GM19043 (cell line): ENCODE results near the gene USP12.
"Not testable (repeated sequence)": the region's sequence is repeated elsewhere in the genome, so short reads cannot be mapped to it uniquely, and the experiment has no call there.

Experiments
- ATAC-seq: cut with Tn5 transposase; IDR thresholded peaks from one replicate; pipeline ENCODE4 v1.9.1; 2021; ENCODE audit warnings: low read depth; ENCODE audit not compliant: unreplicated experiment

Gene USP12

DNA sequence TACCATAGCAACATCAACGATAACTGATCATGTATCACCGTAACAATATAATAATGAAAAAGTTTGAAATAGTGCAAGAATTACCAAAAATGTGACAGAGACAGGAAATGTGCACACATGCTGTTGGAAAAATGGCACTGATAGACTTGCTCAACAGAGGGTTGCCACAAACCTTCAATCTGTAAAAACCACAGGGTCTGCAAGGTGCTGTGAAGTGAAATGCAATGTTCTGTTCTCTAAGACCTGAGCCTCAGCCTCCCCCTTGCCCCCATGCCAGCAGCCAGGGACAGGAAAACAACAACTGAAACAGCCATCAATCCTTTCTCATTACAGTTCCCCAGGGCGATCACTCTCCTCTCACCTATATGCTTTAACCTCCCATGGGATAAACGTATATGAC is 88.4 kb downstream of the USP12 start:
- no peak for ATAC-seq

DNA sequence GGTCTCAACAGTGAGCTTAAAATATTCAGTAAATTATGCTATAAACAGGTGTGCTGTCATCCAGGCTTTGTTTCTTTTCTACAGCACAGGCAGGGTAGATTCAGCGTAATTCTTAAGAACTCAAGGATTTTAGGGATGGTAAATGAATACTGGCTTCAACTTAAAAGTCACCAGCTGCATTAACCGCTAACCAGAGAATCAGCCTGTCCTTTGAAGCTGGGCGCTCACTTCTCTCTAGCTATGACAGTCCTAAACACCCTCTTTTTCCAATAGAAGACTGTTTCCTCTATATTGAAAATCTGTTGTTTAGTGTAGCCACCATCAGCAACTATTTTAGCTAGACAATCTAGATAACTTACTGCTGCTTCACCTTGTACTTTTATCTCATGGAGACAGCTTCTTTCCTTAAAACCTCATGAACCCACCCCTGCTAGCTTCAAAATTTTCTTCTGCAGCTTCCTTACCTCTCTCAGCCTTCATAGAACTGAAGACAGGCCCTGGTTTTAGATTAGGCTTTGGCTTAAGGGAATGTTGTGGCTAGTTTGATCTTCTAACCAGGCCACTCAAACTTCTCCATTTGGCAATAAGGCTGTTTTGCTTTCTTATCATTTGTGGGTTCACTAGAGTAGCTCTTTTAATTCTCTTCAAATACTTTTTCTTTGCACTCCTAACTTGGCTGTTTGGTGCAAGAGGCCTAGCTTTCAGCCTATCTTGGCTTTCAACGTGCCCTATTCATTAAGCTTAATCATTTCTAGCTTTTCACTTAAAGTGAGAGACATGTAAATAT is 89.5 kb downstream of the USP12 start:
- no peak for ATAC-seq

DNA sequence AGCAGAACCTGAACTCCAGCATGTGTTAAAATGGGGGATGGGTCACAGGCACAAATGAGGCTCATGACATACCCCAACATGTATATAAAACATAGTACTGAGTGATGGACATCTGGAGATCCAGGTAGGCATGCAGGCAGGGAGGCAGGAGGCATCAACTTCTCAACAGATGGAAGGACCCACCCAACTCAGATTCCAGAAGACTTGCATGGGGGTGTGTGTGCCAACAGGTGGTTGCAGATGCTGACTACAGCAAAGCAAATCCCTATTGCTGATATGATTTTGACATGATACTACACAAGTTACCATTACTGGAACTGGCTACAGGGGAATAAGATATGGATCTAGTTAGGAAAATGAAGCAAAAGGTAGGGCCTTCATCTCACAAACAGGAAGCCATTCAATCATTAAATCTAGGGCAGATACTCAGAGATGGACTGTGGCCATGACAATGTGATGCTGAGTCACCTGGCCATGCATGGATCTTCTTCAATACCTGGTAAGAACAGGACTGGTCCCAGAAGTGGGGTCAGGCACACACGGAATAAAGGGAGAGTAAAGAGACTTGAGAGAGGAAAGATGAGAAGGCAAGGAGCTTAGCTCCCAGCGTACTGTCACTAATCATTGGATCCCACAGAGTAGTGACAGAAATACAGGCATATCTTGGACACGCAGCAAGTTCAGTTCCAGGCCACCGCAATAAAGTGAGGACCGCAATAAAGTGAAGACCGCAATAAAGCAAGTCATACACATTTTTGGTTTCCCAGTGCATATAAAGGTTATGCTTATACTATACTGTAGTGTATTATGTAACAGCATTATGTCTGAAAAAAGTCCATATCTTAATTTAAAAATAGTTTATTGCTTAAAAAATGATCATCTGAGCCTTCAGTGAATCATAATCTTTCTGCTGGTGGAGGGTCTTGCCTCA is 91.3 kb downstream of the USP12 start:
- ATAC-seq: no peak

DNA sequence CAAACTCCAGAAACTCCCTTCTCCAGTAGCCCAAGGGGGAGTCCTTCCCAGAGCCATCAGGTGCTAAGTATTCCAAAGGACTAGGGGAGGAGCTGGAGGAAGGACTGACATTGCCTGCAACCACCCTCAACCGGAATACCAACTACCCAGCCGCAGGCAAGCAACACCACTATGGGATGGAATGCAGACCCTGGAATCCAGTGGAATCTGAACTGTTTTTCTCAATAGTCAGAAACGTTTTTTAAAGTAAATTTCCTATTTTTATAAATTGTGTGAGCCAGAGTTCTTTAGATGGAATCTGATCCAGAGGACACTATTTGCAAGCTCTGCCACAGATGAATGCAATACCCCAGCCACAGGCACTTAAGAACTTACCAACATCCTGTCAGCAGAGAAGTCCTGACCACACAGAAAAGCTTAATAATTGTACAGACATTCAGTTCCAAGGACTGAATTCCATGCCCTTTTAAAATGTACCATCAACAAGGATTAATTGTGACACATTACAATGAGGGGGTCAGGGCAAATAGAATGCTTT is 92.1 kb downstream of the USP12 start:
- ATAC-seq: no peak

DNA sequence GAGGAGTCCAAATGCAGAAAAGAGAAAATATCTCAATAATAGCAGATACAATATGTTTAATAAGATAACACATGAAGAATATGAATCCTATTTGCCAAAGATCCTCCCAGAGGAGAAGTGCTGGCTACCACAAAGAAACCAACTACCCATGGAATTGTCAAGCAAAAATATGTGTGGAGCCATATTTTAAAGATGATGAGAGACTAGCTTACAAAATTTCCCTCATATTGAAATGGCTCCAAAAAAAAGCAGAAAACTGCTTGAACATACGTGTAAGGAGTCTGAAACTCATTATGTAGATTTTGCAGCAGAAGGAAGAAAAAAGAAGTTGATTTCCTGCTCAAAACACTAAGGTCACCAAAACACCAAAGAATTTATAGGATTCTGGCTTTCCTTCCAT is 94.2 kb downstream of the USP12 start:
- ATAC-seq: no peak

DNA sequence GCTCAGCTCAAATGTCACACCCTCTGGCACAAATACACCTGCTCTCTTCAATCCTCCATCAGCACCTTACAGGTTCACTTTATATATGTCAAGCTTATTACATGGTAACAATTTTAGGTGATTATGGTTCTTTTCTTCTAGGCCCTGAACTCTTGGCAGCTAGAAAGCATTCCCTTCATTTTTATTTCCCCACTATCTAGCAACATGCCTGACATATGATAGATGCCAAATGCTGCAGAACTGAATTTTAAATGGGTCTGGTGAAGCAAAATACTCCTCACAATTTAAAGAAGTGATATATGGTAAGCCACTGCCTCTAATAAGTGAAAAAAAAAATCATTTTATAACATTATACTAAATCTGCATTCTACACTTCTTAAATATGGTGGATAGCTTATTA is 95.2 kb downstream of the USP12 start:
- no peak for ATAC-seq

DNA sequence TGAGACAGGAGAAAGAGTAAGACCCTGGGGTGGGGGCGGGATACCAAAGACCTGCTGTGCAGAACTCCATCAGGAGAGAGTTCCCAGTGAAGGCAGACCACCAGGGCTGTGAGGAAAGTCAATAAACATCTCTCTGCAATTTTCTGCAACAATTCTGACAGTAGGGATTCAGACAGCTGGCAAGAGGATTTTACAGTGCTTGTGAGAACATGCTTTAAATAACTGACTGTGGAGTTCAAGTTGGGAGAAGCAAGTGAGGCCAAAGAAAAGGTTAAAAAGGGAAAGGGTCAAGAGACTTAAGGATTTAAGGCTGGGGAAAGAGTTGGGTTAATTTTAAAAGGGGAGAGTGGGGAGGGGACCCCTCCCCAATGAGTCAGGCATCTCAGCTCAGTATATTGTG is 98.4 kb downstream of the USP12 start:
- ATAC-seq: no peak

DNA sequence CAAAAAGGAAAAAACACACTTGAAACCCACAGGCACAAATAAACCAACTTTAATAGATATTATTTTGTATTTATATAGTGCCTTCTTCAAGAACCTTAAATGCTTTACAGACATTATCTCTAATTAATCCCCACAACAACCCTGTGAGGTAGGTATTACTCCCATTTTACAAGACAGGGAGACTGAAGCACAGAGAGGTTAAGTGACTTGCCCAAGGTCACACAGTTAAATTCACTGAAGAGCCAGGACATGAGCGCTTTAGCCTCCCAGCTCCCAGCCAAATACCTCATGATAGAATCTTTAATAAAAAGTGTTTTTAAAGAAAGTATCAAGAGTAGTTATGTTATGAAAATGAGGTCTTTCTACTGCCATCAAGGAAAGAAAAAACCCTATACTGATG is 105.5 kb downstream of the USP12 start:
- ATAC-seq: not testable (repeated sequence)

DNA sequence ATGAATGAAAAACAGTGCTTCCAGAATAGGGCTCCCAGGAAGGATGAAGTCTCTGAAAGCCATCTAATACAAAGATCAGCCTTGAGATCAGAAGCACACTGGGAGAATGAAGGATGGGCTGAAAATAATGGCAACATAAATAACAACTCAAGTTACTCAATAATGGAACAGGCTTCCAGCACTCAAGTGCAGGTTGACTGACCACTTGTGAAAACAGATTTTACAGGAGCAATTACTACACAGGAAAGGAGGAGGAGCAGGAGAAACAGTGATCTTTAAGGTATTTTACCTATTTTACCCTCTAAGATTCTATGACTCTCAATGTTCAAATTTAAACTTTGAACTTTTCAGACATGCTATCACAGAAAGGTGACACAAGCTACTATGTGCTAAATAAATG is 106.0 kb downstream of the USP12 start:
- ATAC-seq: no peak

DNA sequence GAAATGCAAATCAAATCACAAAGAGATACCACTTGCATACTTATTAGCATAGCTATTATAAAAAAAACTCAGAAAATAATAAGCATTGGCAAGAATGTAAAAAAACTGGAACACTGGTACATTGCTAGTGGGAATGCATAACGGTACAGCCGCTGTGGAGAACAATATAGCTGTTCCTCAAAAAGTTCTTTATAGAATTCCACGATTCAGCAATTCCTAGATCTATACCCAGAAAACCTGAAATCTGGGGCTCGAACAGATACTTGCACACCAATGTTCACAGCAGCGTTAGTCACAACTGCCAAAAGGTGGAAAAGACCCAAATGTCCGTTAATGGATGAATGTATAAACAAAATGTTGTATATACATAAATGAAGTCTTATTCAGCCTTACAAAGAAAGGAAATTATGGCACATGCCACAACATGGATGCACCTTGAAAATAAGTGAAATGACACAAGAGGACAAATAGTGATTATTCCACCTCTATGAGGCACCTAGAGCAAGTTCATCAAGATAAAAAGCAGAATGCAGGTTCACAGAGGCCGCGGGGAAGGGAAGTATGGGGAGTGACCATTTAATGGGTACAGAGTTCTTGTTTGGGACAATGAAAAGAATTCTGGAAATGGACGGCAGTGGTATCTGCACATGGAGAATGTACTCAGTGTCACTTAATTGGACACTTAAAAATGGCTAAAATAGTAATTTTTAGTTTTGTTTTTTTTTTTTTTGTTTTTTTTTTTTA is 107.2 kb downstream of the USP12 start:
- no peak for ATAC-seq

DNA sequence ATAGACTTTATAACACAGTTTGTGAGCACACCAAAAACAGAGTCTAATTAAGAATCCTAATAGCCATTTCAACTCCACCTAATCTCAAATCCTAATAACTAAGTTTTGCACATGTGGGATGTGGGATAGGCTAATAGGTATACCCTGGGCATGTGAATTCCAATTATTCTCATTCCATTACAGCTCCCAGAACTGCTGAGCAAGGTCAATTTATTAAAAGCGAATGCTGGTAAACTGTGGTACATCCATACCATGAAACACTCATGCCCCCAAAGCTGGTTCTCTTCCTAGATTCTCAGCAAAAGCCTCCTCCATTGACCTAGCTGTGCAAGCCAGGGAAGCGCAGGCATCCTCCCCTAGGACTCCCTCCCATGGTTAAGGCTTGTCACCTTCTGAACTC is 113.8 kb downstream of the USP12 start:
- no peak for ATAC-seq

DNA sequence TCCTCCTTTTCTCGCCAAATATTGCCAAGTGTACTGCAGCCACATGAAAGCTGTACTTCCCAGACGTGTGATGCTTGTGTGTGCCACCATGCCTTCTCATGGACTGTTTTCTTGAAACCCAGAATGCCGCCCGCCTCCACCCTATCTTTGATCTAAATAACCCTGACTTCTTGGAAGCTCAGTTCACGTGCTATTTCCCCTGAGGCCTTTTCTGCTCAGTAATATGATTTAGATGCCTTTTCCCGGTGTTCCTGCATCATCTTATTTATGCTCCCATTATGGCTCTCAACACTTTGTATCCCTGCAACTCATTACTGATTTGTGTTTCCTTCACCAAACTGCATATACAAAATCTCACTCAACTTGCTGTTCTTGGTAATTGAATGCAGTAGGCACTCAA is 116.1 kb downstream of the USP12 start:
- ATAC-seq: no peak

DNA sequence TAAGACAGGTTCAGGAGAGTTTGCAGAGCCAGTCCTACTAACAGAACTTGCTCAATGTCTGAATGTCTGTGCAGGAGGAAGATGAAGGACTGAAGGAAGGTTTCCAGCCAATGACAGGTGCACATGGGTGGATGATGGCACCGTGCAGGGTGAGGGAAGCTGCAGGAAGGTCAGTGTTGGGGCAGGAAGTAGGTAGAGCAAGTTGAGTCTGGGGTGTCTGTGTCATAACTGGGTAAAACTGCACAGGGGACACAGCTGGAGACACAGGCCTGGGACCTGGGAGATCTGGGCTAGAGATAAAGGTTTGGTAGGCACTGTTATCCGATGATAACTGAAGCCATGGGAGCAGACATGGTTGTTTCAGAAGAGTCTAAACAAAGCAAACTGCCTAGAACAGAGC is 116.9 kb downstream of the USP12 start:
- ATAC-seq: no peak

DNA sequence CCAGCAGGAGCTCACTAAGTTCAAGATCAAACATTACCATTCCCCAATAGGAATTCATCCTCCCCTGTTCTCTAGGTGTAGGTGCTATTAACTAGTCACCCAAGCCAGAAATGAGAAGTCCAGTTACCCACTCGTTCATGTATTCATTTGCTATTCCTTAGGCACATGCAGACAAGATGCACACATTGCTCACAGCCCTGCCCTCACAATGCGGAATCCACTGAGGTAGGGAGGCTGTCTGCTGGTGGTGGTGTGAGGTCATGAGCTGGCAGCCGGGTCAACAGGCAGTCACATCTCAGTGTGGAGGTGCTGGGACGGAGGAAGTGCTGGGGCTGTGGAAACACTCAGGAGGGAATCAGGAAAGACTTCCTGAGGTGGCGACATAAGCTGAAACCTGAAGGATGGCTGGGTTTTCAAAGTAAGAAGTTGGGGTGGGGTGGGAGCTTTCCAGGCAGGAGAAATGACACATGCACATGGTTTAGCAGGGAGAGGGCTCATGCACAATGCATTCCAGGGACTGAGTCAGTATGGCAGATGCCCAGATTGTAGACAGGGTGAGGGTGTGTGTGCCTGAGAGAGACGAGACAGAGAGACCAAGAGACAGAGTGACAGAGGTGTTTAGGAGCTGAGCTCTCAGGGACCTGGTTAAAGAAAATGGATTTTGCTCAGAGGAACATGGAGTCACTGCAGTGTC is 117.6 kb downstream of the USP12 start:
- ATAC-seq: no peak

DNA sequence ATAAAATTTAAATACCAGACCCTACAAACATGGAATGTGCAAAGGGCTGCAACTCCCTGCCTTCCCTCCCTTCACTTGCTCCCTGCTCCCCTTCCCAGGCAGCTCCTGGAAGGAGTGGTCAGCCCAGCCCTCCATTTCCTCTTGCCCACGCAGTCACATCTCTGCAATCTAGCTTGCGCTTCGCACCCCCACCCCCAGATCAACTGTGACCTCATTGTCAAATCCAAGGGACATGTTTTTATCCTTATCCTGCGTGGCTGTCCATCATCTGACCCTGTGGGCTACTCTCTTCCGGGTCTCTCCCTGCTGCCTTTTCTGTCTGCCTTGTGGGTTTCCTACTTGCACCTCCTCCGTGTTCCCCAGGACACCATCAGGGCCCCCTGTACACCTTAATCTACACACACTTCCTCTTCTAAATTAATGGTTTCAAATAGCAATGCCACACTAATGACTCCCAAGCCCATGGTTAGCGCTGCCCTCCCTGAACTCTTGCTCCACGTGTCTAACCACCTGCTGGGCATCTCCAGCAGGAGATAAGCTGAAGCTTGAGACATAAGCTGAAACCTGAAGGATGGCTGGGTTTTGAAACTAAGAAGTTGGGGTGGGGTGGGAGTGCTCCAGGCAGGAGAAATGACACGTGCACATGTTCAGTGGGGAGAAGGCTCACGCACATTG is 118.3 kb downstream of the USP12 start:
- ATAC-seq: no peak

DNA sequence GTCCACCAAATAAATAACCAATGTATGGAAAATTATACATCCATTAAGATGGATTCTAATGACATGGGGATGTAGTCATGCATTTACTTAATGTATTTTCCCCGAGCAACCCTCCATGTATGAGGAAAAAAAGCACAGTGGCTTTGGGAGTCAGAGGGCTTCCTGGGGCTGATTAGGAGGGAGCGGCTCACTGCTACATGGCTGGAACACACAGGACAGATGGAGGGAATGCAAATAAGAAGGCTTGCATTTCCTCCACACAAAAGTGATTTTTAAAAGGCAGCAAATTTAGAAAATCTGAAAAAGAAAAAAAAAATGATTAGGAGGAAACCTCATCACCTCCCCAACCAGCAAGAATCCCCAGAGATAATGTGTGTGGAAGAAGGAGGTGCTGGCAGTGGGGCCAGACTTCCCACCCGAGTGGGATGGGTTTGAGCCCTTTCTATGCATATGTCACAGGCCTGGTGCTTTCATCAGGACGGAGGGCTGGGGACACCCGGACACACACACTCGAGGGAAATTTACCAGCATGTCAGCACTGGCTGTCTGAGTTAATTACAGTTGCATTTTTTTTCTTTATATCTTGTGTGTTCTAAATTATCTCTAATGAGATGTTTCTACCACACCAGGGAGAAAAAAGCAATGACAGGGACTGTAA is 118.9 kb downstream of the USP12 start:
- no peak for ATAC-seq

DNA sequence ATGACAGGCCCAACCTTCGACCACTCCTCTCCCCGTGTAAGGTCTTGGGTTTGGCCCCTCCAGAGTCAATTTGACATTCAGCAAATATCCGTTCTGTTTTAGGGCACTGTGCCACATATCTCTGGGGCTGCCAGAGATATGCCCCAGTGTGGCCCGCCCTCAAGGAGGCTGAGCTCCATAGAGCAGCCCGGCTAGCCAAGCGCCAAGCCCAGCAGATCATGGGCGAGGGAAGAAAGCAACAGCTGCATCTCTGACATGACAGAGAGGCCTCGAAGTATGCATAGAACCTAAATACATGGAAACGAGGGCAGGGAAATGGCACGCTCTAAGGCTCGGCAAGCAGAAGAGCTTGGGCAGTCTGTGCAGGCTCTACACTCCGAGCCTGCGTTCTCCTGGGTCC is 124.5 kb downstream of the USP12 start:
- ATAC-seq: no peak

DNA sequence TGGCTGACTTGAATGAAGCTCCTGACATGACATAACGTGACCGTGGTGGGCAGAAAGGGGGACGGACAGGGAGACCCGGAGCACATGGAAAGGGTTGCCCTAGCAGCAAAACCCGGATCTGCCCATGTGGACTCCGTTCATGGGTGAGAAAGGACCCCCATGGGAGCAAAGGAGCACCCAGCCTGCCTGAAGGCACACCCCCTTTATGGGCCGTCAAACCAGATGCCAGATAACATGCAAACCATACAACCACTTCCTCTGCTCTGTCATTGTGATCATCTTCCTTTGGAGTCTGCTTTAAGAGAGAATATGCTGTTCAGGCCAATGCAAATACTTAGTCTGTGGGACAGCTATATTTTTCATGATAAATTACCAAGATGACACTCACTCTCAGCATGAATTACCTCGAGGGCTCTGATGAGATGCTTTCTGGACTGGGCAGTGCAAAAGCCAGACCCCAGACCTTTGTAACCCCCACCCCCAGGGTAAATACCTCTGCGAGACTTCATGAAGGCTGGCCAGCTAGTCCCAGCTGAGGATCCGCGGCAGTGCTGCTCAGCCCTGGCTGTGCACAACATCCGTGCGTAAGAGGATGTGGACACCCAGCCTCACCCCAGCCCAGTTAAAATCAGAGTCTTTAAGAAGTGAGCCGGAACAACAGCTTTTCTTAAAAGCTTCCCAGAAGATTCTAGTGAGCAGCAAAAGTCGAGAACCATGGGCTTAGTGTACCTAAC is 126.6 kb downstream of the USP12 start:
- peak; percentile 78 for ATAC-seq

DNA sequence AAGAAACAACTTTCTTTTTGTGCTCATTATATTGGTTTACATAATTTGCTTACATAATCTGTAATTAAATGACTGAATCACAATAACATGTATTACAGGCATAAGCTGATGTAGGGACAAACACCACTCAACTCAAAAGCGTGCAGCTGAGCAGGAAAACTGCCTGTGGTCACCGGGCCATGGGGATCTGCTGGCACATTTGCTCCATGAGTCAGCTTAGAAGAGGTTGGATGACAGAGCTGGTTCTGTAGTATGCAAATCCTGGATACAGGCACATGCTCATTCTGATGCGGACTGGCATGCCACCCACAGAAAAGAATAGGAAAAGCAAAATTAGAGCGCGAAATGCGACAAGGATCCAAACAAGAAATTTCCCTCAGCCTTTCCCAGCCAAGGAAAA is 128.6 kb downstream of the USP12 start:
- ATAC-seq: no peak
